GM19455 (cell line): ENCODE data around the gene DCN.

Experiments used
- ATAC-seq: cut with Tn5 transposase; IDR thresholded peaks from one replicate; pipeline ENCODE4 v1.9.1; 2021; ENCODE audit not compliant: unreplicated experiment

DCN gene

GRCh38 chr12:91188778-91189177 lies 6.2 kb upstream of the DCN start:
- no peak for ATAC-seq

- no peak for ATAC-seq
Observed at GRCh38 chr12:91186156-91186555, 3.5 kb upstream of the DCN start.

GRCh38 chr12:91185421-91185820 lies 2.8 kb upstream of the DCN start:
- ATAC-seq = no peak

- no peak for ATAC-seq
Observed at GRCh38 chr12:91183551-91183950, 934 bp upstream of the DCN start.

GRCh38 chr12:91180582-91181395 lies 1.8 kb downstream of the DCN start:
- ATAC-seq = no peak

- ATAC-seq = no peak
Observed at GRCh38 chr12:91179966-91180561, 2.6 kb downstream of the DCN start.

- no peak for ATAC-seq
Observed at GRCh38 chr12:91179315-91179714, 3.3 kb downstream of the DCN start.

- ATAC-seq = no peak
Observed at GRCh38 chr12:91178781-91179180, 3.8 kb downstream of the DCN start.

- ATAC-seq = no peak
Observed at GRCh38 chr12:91178139-91178561, 4.5 kb downstream of the DCN start.

- ATAC-seq = no peak
Observed at GRCh38 chr12:91177381-91177780, 5.2 kb downstream of the DCN start.

- ATAC-seq = no peak
Observed at GRCh38 chr12:91176915-91177314, 5.7 kb downstream of the DCN start.

GRCh38 chr12:91176358-91176757 lies 6.3 kb downstream of the DCN start:
- ATAC-seq = no peak

- no peak for ATAC-seq
Observed at GRCh38 chr12:91173124-91173523, 9.5 kb downstream of the DCN start.

GRCh38 chr12:91172096-91172495 lies 10.5 kb downstream of the DCN start:
- ATAC-seq = no peak

GRCh38 chr12:91171476-91171875 lies 11.1 kb downstream of the DCN start:
- ATAC-seq = no peak

- no peak for ATAC-seq
Observed at GRCh38 chr12:91163116-91163515, 19.5 kb downstream of the DCN start.

- ATAC-seq = no peak
Observed at GRCh38 chr12:91161009-91161408, 21.6 kb downstream of the DCN start.

- no peak for ATAC-seq
Observed at GRCh38 chr12:91155990-91156389, 26.6 kb downstream of the DCN start.

GRCh38 chr12:91154131-91154530 lies 28.5 kb downstream of the DCN start:
- no peak for ATAC-seq

GRCh38 chr12:91144053-91144452 lies 38.6 kb downstream of the DCN start:
- no peak for ATAC-seq

- ATAC-seq = no peak
Observed at GRCh38 chr12:91143206-91143605, 39.4 kb downstream of the DCN start.

GRCh38 chr12:91142221-91142631 lies 40.4 kb downstream of the DCN start:
- ATAC-seq = no peak
